Activated CD8-positive, alpha-beta memory T cell treated with anti-CD3 and anti-CD28 coated beads, Interleukin-2, amount 50 U/mL, for 4 hours (primary cell): ENCODE data around the gene PRAMEF6.
"Not testable (repeated sequence)": the region's sequence is repeated elsewhere in the genome, so short reads cannot be mapped to it uniquely, and the experiment has no call there.

Source experiments
- DNase-seq: peaks from one replicate; pipeline ENCODE4 v3.0.0-alpha.2; 2020

Gene PRAMEF6

DNA sequence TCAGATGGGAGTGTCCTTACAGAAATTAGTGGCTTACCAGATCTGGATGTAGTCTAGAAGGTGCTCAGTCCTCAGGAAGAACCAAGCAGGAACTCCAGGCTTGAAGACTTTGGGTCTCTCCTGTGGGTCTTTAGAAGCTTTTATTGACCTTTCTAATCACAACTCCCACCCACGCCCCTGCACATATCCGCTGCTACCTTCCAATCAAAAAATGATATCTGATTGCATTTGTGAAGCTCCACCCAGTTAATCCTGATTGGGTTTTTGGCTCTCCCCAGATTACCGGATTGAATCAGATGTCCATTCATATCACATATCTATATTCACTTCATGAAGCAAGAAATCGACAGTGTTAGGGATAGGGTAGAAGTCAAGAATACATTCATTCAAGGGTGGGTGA, at the start of gene PRAMEF6:
TSS of gene PRAMEF6 (minus strand) at position 101 of the 400 bp plus-strand sequence. CDS start 5,062 bp downstream, outside the sequence.
- not testable (repeated sequence) for DNase-seq

DNA sequence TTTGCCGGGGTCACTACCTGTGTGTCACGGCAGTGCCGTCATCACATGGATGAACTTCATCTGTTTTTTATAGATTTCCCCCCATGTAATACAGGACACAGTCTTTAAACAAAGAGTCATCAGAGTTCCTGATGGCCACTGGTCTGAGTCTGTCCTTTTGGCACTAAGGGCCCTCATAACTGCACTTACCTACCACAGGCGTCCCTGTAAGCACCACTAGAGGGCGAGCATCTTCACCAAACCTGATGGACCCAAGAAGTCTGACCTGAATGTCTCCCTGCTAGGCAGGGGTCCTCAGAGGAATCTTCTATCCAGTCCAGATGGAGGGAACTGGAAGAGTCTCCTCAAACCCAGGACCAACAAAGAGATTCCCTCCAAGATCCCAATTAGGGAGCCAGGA, 23.0 kb downstream of the PRAMEF6 start:
- not testable (repeated sequence) for DNase-seq

DNA sequence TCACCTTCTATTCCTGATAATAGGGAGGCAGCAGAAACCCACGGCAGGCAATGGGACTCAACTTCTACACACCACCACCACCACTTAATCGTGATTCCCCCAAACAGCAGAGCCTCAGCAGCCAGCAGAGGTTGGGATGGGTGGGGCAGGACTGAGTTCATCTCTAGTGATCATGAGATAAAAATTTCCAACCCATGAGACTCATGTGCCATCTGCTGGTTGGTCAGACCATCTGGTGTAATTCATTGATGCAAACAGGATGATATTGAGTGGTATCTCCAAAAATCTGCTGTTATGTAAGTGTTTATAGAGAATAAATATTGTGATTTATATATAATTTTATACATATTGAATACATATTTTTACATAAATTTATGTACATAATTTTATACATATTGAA, 25.6 kb downstream of the PRAMEF6 start:
- not testable (repeated sequence) for DNase-seq

DNA sequence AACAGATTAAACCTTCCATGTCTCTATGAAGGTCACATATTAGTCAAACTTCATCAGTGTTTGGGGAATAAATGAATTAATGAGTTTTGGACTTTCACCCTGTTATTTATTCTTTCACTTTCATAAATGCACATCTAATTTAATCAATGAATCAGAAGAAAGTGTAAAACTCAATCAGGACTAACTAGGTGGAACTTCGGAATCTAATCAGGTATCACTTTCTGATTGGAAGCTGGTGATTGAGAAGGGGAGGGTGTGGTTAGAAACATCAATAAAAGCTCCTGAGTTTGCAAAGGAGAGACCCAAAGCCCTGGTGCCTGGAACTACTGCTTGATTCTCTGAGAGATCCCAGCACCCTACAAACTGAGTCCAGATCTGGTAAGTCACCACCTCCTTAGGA, 31.1 kb downstream of the PRAMEF6 start, which contains the start of gene PRAMEF7:
TSS of gene PRAMEF7 (plus strand) at position 301 of the 400 bp plus-strand sequence. CDS start 1,083 bp downstream, outside the sequence.
- not testable (repeated sequence) for DNase-seq

DNA sequence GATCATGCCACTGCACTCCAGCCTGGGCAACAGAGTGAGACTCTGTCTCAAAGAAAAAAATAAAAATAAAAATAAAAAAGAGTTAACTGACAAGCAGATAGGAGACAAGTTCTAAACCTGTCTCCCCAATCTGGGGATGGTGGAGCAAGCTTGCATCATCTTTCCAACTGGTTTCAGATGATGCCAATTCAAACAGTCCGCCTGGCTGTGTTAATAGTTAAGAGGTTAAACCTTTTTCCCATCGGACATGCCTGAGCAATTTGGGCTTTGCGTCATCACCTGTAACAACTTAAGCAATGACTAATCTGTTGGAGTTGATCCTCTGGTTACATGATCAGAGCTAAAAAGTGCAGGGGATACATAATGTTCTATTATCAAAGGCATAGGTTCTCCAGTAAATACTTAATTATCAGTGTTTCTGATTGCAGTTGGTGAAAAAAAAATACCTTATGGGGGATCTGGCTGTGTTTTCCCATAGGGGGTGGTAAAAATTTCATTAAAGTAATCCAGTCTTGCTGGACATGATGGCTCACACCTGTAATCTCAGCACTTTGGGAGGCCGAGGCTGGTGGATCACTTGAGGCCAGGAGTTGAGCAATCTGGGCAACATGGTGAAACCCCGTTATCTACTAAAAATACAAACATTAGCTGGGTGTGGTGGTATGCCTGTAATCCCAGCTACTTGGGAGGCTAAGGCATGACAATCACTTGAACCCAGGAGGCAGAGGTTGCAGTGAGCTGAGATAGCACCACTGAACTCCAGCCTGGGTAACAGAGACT, 43.4 kb downstream of the PRAMEF6 start:
- not testable (repeated sequence) for DNase-seq

DNA sequence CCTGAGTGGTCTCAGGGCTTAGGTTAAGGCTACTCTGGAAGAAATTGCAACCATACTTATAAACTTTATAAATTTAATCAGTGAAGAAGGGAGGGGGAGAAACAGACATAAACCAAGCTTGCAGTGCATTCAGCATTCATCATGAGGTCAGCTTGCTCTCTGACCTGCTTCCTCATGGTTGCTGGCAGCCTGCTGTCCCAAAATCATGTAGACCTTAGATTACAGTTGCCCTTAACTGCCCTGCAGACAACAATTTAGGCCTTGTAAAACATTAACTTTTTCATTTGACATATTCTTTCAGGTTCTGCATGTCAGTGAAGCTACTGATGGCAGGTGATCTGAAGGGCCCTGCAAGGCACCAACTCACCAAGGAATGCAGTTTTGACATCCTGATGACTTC, 48.2 kb downstream of the PRAMEF6 start:
- DNase-seq = not testable (repeated sequence)

DNA sequence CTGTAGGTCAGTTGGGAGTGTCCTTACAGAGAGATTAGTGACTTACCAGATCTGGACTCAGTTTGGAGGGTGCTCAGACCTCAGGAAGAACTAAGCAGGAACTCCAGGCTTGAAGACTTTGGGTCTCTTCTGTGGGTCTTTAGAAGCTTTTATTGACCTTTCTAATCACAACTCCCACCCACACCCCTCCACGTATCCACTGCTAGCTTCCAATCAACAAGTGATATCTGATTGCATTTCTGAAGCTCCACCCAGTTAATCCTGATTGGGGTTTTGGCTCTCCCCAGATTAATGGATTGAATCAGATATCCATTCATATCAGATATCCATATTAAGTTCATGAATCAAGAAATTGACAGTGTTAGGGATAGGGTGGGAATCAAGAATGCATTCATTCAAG, 49.2 kb downstream of the PRAMEF6 start, which contains the start of gene PRAMEF10:
TSS of gene PRAMEF10 (minus strand) at position 101 of the 400 bp plus-strand sequence. CDS start 2,423 bp downstream, outside the sequence.
- DNase-seq = not testable (repeated sequence)
